Karpas-422 (cell line): ENCODE data around the gene FBN3. TPM values are rescaled to one million over a fixed set of nuclear protein-coding genes. Genes with fewer than 3 reads are reported as not detected.
"Not testable (repeated sequence)": the region's sequence is repeated elsewhere in the genome, so short reads cannot be mapped to it uniquely, and the experiment has no call there.

Source experiments
- DNase-seq: peaks from one replicate; pipeline ENCODE4 v3.0.0-alpha.2; 2015
- H2AFZ ChIP-seq: fragments of 200-600 bp; sonication (generic); 2 replicates; pipeline ENCODE4 v1.6.1; 2014; ENCODE audit warnings: antibody characterized with exemption, low read length, mixed read lengths
- H3K27ac ChIP-seq: fragments of 200-600 bp; sonication (generic); 2 replicates; pipeline ENCODE4 v1.5.1; 2014; ENCODE audit warnings: mild to moderate bottlenecking, low read length, moderate library complexity
- H3K27me3 ChIP-seq: fragments of 200-600 bp; sonication (generic); 2 replicates; pipeline ENCODE4 v1.6.1; 2014; ENCODE audit warnings: low read length, mixed read lengths
- H3K36me3 ChIP-seq: fragments of 200-600 bp; sonication (generic); 2 replicates; pipeline ENCODE4 v1.6.1; 2014; ENCODE audit warnings: low read length, mixed read lengths; ENCODE audit not compliant: insufficient read depth
- H3K4me1 ChIP-seq: fragments of 200-600 bp; sonication (generic); 2 replicates; pipeline ENCODE4 v1.6.1; 2014; ENCODE audit warnings: mild to moderate bottlenecking, low read length, mixed read lengths
- H3K4me2 ChIP-seq: fragments of 200-600 bp; sonication (generic); 2 replicates; pipeline ENCODE4 v1.6.1; 2014; ENCODE audit warnings: low read length, low read depth, mild to moderate bottlenecking; ENCODE audit not compliant: poor library complexity, severe bottlenecking
- H3K4me3 ChIP-seq: fragments of 200-600 bp; sonication (generic); 2 replicates; pipeline ENCODE4 v1.5.1; 2014; ENCODE audit warnings: mild to moderate bottlenecking, antibody characterized with exemption, low read length, mixed read lengths
- H3K79me2 ChIP-seq: fragments of 200-600 bp; sonication (generic); 2 replicates; pipeline ENCODE4 v1.6.1; 2014; ENCODE audit warnings: mild to moderate bottlenecking, low read length, mixed read lengths
- H3K9ac ChIP-seq: fragments of 200-600 bp; sonication (generic); 2 replicates; pipeline ENCODE4 v1.6.0; 2014; ENCODE audit warnings: low read length
- H3K9me2 ChIP-seq: fragments of 200-600 bp; sonication (generic), shearing (Covaris generic); replicated peaks from 2 replicates; pipeline ENCODE4 v1.6.0; 2014; ENCODE audit warnings: mild to moderate bottlenecking, low read length, moderate library complexity; ENCODE audit not compliant: insufficient read depth
- H3K9me3 ChIP-seq: fragments of 300-700, 200-600 bp; sonication (generic); 2 replicates; pipeline ENCODE4 v1.6.1; 2014; ENCODE audit warnings: low read length, mixed read lengths
- H4K20me1 ChIP-seq: fragments of 200-600 bp; sonication (generic); 2 replicates; pipeline ENCODE4 v1.6.1; 2014; ENCODE audit warnings: mild to moderate bottlenecking, antibody characterized with exemption, low read length, low read depth; ENCODE audit not compliant: insufficient read depth
- total RNA-seq: library from RNA; depleted of rRNA; stranded (reverse); fragments of >200 nt; shearing (Covaris generic); gene quantifications from 2 replicates; pipeline ENCODE4 v1.2.3, GENCODE V29; 2014; ENCODE audit warnings: low replicate concordance

Gene FBN3
- total RNA-seq, 1 experiment from 2014 or later, result not detected

DNA sequence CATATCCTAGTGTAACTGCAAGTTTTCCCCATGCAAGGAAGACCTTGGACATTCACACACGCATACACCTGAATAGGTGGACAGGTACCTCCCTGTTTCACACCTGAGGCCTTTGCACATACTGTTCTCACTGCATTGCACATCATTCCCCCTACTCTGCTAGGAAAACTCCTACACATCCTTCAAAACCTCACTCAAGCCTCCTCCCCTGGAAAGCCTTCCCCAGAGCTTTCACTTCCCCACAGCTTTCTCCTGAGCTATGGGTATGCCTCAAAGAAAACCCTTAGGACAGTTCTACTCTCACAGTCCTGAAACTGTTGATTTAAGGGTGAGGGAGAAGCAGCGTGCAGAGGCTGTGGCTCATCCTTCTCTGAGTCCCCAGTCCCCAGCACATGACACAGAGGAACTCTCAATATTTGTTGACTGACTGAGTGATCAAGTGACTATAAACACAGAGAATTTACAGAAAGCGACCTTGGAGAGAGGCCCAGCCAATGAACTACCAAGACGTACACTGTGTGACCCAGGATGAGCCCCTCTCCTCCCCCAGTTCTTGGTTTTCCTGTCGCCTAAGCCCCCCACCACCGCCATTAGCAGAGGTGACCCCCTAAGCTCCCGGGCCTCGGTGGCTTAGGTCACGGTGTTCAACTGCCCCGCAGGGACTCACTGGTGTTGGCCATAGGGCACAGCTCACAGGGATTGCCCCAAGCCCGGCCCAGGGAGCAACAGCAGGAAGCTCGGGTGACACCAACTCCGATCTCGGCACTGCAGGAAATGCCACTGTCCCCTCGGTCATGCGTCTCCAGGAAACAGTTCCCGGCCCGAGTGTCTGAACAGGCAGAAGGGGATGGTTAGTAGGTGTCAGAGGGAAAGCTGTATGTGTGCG, 40.6 kb downstream of the FBN3 start:
- Histone ChIP-seq H3K9me3 (no peaks in the 10 kb centered on the region), H3K79me2 (no peaks in the 10 kb centered on the region), H3K4me3 (no peak overlapping the region), H2AFZ (no peak overlapping the region), H3K27me3 (no peaks in the 10 kb centered on the region; the same call in 1 of the 2 replicates), H3K4me2 (no peak overlapping the region), H4K20me1 (no peaks in the 10 kb centered on the region), H3K27ac (no peak overlapping the region), H3K4me1 (no peaks in the 10 kb centered on the region), H3K9ac (no peak overlapping the region), H3K9me2 (no peaks in the 10 kb centered on the region; the same call in 1 of the 2 replicates), H3K36me3 (no peaks in the 10 kb centered on the region)
- no peak for DNase-seq

DNA sequence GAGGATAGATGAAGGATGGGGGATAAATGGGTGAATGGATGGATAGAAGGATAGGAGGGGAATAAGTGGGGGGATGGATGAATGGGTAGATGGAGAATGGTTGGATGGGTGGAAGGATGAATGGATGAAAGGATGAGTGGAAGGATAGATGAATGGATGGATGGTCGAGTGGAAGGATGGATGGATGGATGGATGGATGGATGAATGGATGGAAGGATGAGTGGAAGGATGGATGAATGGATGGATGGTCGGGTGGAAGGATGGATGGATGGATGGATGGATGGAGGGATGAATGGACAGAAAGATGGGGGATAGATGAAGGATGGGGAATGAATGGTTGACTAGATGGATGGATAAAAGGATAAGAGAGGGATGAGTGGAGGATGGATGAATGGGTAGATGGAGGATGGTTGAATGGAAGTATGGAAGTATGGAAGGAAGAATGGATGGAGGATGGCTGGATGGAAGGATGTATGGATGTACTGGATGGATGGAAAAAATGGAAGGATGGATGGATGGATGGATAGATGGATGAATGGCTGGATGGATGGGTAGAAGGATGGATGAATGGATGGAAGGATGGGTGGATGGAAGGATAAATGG, 42.0 kb downstream of the FBN3 start:
- no peak for DNase-seq
- Histone ChIP-seq H3K79me2 (no peaks in the 10 kb centered on the region), H3K4me3 (no peak overlapping the region), H3K27me3 (no peaks in the 10 kb centered on the region; the same call in 1 of the 2 replicates), H3K36me3 (no peaks in the 10 kb centered on the region), H3K27ac (no peak overlapping the region), H3K4me2 (no peak overlapping the region), H3K4me1 (no peaks in the 10 kb centered on the region), H3K9me2 (no peaks in the 10 kb centered on the region; the same call in 1 of the 2 replicates), H2AFZ (no peak overlapping the region), H4K20me1 (no peaks in the 10 kb centered on the region), H3K9ac (no peak overlapping the region), H3K9me3 (no peaks in the 10 kb centered on the region)

- H3K4me1 ChIP-seq, result no peaks in the 10 kb centered on the region
- no peaks in the 10 kb centered on the region for H4K20me1 ChIP-seq
- no peaks in the 10 kb centered on the region; the same call in 1 of the 2 replicates for H3K9me2 ChIP-seq
- no peaks in the 10 kb centered on the region; the same call in 1 of the 2 replicates for H3K27me3 ChIP-seq
- no peaks in the 10 kb centered on the region for H3K79me2 ChIP-seq
- no peak overlapping the region for H3K4me3 ChIP-seq
- no peaks in the 10 kb centered on the region for H3K9me3 ChIP-seq
- no peak overlapping the region for H3K9ac ChIP-seq
- DNase-seq, result no peak
- H3K4me2 ChIP-seq, result no peak overlapping the region
- no peak overlapping the region for H2AFZ ChIP-seq
- no peak overlapping the region for H3K27ac ChIP-seq
- H3K36me3 ChIP-seq, result no peaks in the 10 kb centered on the region
Observed at GRCh38 chr19:8105471-8105870, 43.9 kb downstream of the FBN3 start.

DNA sequence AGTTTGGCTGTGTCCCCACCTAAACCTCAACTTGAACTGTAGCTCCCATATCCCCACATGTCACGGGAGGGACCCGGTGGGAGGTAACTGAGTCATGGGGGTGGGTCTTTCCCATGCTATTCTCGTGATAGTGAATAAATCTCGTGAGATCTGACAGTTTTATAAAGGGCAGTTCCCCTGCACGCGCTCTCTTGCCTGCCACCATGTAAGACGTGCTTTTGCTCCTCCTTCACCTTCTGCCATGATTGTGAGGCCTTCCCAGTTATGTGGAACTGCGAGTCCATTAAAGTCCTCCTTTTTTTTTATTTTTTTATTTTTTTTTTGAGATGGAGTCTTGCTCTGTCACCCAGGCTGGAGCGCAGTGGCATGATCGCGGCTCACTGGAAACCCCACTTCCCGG, 47.5 kb downstream of the FBN3 start:
- H3K4me3 ChIP-seq, H3K79me2 ChIP-seq, H3K9me2 ChIP-seq: not testable (repeated sequence)

DNA sequence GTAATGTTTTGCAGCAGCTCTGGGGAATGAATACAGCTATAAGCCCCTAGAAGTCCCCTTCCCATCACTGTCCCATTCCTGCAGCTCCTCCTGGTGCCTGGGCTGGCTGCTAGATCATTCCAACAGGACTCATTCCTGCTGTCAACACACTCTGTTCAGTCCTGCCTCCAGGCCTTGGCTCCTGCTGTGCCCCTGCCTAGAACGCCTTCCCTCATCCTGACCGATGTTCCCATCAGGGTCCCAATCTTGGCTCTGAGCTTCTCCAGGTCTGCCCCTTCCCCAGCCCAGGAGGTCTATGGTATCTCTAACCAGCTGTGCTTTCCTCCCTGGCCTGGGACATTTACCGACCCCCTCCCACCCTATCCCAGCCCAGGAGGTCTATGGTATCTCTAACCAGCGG, 48.1 kb downstream of the FBN3 start:
- no peaks in the 10 kb centered on the region for H3K36me3 ChIP-seq
- no peak overlapping the region for H3K9ac ChIP-seq
- DNase-seq, result no peak
- peaks cover 4% of the 10 kb centered on the region; the same call in 1 of the 2 replicates for H3K9me3 ChIP-seq
- H3K27me3 ChIP-seq, result no peaks in the 10 kb centered on the region
- no peaks in the 10 kb centered on the region for H3K79me2 ChIP-seq
- H3K27ac ChIP-seq, result no peak overlapping the region
- no peaks in the 10 kb centered on the region for H4K20me1 ChIP-seq
- H3K4me1 ChIP-seq, result no peaks in the 10 kb centered on the region
- H3K9me2 ChIP-seq, result no peaks in the 10 kb centered on the region
- H3K4me3 ChIP-seq, result no peak overlapping the region
- H3K4me2 ChIP-seq, result no peak overlapping the region
- H2AFZ ChIP-seq, result no peak overlapping the region

More for the DNA sequence above, 47.5 kb downstream of the FBN3 start:
- H3K27ac ChIP-seq, DNase-seq, H3K9ac ChIP-seq, H3K4me2 ChIP-seq, H3K4me1 ChIP-seq, H2AFZ ChIP-seq, H3K9me3 ChIP-seq, H3K36me3 ChIP-seq, H4K20me1 ChIP-seq, H3K27me3 ChIP-seq: not testable (repeated sequence)

GRCh38 chr19:8097681-8098567, 51.5 kb downstream of the FBN3 start:
- no peak overlapping the region for H2AFZ ChIP-seq
- H3K79me2 ChIP-seq, result no peaks in the 10 kb centered on the region
- no peak overlapping the region for H3K4me3 ChIP-seq
- no peaks in the 10 kb centered on the region for H3K9me2 ChIP-seq
- peaks cover 16% of the 10 kb centered on the region for H3K9me3 ChIP-seq
- H3K27me3 ChIP-seq, result no peaks in the 10 kb centered on the region
- H3K9ac ChIP-seq, result no peak overlapping the region
- DNase-seq, result no peak
- no peaks in the 10 kb centered on the region for H3K4me1 ChIP-seq
- H3K27ac ChIP-seq, result no peak overlapping the region
- H3K36me3 ChIP-seq, result no peaks in the 10 kb centered on the region; the same call in 1 of the 2 replicates
- no peaks in the 10 kb centered on the region for H4K20me1 ChIP-seq
- H3K4me2 ChIP-seq, result no peak overlapping the region

- H3K9me2 ChIP-seq, result no peaks in the 10 kb centered on the region
- no peak for DNase-seq
- no peak overlapping the region for H3K4me2 ChIP-seq
- no peak overlapping the region for H2AFZ ChIP-seq
- H3K27me3 ChIP-seq, result no peaks in the 10 kb centered on the region
- no peak overlapping the region for H3K9ac ChIP-seq
- H3K36me3 ChIP-seq, result no peaks in the 10 kb centered on the region; the same call in 1 of the 2 replicates
- H3K4me3 ChIP-seq, result no peak overlapping the region
- no peaks in the 10 kb centered on the region for H3K4me1 ChIP-seq
- H3K9me3 ChIP-seq, result peaks cover 16% of the 10 kb centered on the region
- no peak overlapping the region for H3K27ac ChIP-seq
- no peaks in the 10 kb centered on the region for H3K79me2 ChIP-seq
- no peaks in the 10 kb centered on the region for H4K20me1 ChIP-seq
Observed at GRCh38 chr19:8097198-8097597, 52.2 kb downstream of the FBN3 start.

DNA sequence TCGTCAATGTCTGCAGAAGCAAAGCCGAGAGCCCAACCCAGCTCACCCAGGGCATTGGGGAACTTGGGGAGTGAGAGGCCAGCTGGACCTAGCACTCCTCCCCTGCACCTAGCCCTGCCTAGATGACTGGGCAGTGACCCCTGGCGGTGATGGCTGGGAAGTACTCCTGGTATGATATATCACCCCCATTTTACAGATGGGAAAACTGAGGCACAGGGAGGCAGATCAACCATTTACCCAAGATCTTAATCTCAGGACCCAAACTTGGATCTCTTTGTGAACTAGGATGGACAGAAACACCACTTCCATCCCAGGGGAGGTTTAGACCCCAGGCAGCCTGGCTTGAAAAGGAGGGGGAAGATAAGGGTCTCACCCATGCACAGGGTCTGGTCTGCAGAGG, 53.3 kb downstream of the FBN3 start:
- Histone ChIP-seq H2AFZ (no peak overlapping the region), H3K9me2 (no peaks in the 10 kb centered on the region), H3K4me3 (no peak overlapping the region), H3K9ac (no peak overlapping the region), H3K36me3 (no peaks in the 10 kb centered on the region; the same call in 1 of the 2 replicates), H3K27me3 (no peaks in the 10 kb centered on the region), H3K4me2 (no peak overlapping the region), H3K27ac (no peak overlapping the region), H4K20me1 (no peaks in the 10 kb centered on the region), H3K4me1 (no peaks in the 10 kb centered on the region), H3K79me2 (no peaks in the 10 kb centered on the region), H3K9me3 (peaks cover 16% of the 10 kb centered on the region)
- no peak for DNase-seq
